Caco-2 (cell line): ENCODE data around the gene TMEM170B. TPM values are rescaled to one million over a fixed set of nuclear protein-coding genes. Genes with fewer than 3 reads are reported as not detected.
A peak's percentile ranks its signal among the peaks of the same experiment; 100 is the strongest.

Experiments used
- BruUV-seq: library from RNA; stranded (reverse); fragments of 400-500 nt; replicated peaks from 2 replicates; lab custom pipeline; 2021; lab: Mats Ljungman, UMichigan
- CTCF ChIA-PET: fragments of 300-600 bp; sonication (Branson Sonifier 250); formaldehyde crosslinking; loops from one replicate; lab custom pipeline; 2022; ENCODE audit warnings: antibody characterized with exemption; lab: Charles Lee
- POLR2A ChIA-PET: fragments of 300-600 bp; sonication (Branson Sonifier 250); formaldehyde crosslinking; loops from one replicate; lab custom pipeline; 2022; ENCODE audit warnings: antibody characterized with exemption; lab: Charles Lee
- DNase-seq, 2 experiments: peaks; one replicate each; pipeline versions ENCODE4 v3.0.0 to v3.0.0-alpha.2; 2020 to 2022
- H3K27me3 ChIP-seq: replicated peaks from 2 replicates; pipeline ENCODE4 v1.6.0; 2011; ENCODE audit warnings: low read length; ENCODE audit not compliant: control insufficient read depth, insufficient read depth
- H3K36me3 ChIP-seq: 2 replicates; pipeline ENCODE4 v1.5.1; 2011; ENCODE audit warnings: low read length; ENCODE audit not compliant: control insufficient read depth, insufficient read depth
- H3K4me1 ChIP-seq: fragments of 250-450 bp; sonication (Bioruptor Pico); 2 replicates; pipeline ENCODE4 v1.5.1; 2020; ENCODE audit warnings: mild to moderate bottlenecking
- H3K4me3 ChIP-seq: 2 replicates; pipeline ENCODE4 v1.5.1; 2011; ENCODE audit warnings: low read depth, mild to moderate bottlenecking, control low read depth, low read length
- H3K9me3 ChIP-seq: fragments of 250-450 bp; sonication (Bioruptor Pico); 2 replicates; pipeline ENCODE4 v1.5.1; 2020; ENCODE audit warnings: mild to moderate bottlenecking, moderate library complexity
- H3K27ac Mint-ChIP-seq: one replicate; pipeline ENCODE4 v1.8.0; 2022; ENCODE audit warnings: mixed read lengths; ENCODE audit not compliant: unreplicated experiment
- H3K27me3 Mint-ChIP-seq: one replicate; pipeline ENCODE4 v1.8.0; 2022; ENCODE audit warnings: mixed read lengths; ENCODE audit not compliant: insufficient read depth, unreplicated experiment
- H3K36me3 Mint-ChIP-seq: one replicate; pipeline ENCODE4 v1.8.0; 2022; ENCODE audit warnings: mild to moderate bottlenecking, mixed read lengths; ENCODE audit not compliant: insufficient read depth, unreplicated experiment
- H3K4me1 Mint-ChIP-seq: one replicate; pipeline ENCODE4 v1.8.0; 2022; ENCODE audit warnings: low read depth, mixed read lengths; ENCODE audit not compliant: unreplicated experiment
- H3K4me3 Mint-ChIP-seq: one replicate; pipeline ENCODE4 v1.8.0; 2022; ENCODE audit warnings: mild to moderate bottlenecking, moderate library complexity, mixed read lengths; ENCODE audit not compliant: unreplicated experiment
- H3K9me3 Mint-ChIP-seq: one replicate; pipeline ENCODE4 v1.8.0; 2022; ENCODE audit warnings: mixed read lengths; ENCODE audit not compliant: unreplicated experiment
- CTCF ChIP-seq, 2 experiments: fragments of 200-600 bp in 1 of 2; IDR thresholded peaks; 1 replicate in 1 of 2; 2 replicates in 1 of 2; pipeline versions ENCODE4 v1.5.1 to v1.8.0; 2011 to 2022; ENCODE audit warnings: antibody characterized with exemption in 1 of 2, control low read depth in 1 of 2, inconsistent platforms in 1 of 2, low read depth in 1 of 2, low read length in 1 of 2, mild to moderate bottlenecking in 1 of 2, moderate library complexity in 1 of 2; ENCODE audit not compliant: insufficient read depth in 1 of 2, severe bottlenecking in 1 of 2, unreplicated experiment in 1 of 2
- intact Hi-C: fragments of 100-400 bp; cut with micrococcal nuclease; formaldehyde crosslinking; loops from one replicate; pipeline ENCODE4 v1.10.0; 2022; ENCODE audit not compliant: unreplicated experiment
- total RNA-seq: library from RNA; stranded (reverse); gene quantifications from 2 replicates; pipeline ENCODE4 v1.2.3, GENCODE V29; 2022

TMEM170B gene
- total RNA-seq, 1 experiment from 2014 or later, result 4.0 TPM

GRCh38 chr6:11525468-11526155 lies 11.9 kb upstream of the TMEM170B start:
- DNase-seq, result peak in 1 of 2 experiments; percentile 13
- peaks cover 5% of the 10 kb centered on the region for H3K27me3 Mint-ChIP-seq
- no peak overlapping the region for H3K4me3 Mint-ChIP-seq
- no peaks in the 10 kb centered on the region for H3K36me3 ChIP-seq
- no peak for TF ChIP-seq CTCF (IDR thresholded peaks at IDR 0.05; ENCODE audit: insufficient read depth in 1 of 2, low read depth in 1 of 2, low read length in 1 of 2, severe bottlenecking in 1 of 2, unreplicated experiment in 1 of 2)
- H3K9me3 ChIP-seq, result no peaks in the 10 kb centered on the region
- H3K4me1 Mint-ChIP-seq, result no peaks in the 10 kb centered on the region
- CTCF ChIA-PET, result no interaction called here
- no peaks in the 10 kb centered on the region for H3K9me3 Mint-ChIP-seq
- no peaks in the 10 kb centered on the region for H3K4me1 ChIP-seq
- no peaks in the 10 kb centered on the region for H3K27me3 ChIP-seq
- POLR2A ChIA-PET, result no interaction called here
- no peak overlapping the region for H3K4me3 ChIP-seq
- H3K27ac Mint-ChIP-seq, result no peak overlapping the region
- H3K36me3 Mint-ChIP-seq, result no peaks in the 10 kb centered on the region
- BruUV-seq, result no TSS peak
- intact Hi-C loops, result no loop called here

- CTCF ChIA-PET, result no interaction called here
- intact Hi-C loops, result no loop called here
- no peak overlapping the region for H3K27ac Mint-ChIP-seq
- POLR2A ChIA-PET, result no interaction called here
- H3K36me3 Mint-ChIP-seq, result no peaks in the 10 kb centered on the region
- Histone ChIP-seq H3K9me3 (no peaks in the 10 kb centered on the region), H3K36me3 (no peaks in the 10 kb centered on the region), H3K4me1 (no peaks in the 10 kb centered on the region), H3K27me3 (no peaks in the 10 kb centered on the region), H3K4me3 (no peak overlapping the region)
- no peaks in the 10 kb centered on the region for H3K9me3 Mint-ChIP-seq
- no peak for TF ChIP-seq CTCF (IDR thresholded peaks at IDR 0.05; ENCODE audit: insufficient read depth in 1 of 2, low read depth in 1 of 2, low read length in 1 of 2, severe bottlenecking in 1 of 2, unreplicated experiment in 1 of 2)
- H3K4me1 Mint-ChIP-seq, result no peaks in the 10 kb centered on the region
- H3K27me3 Mint-ChIP-seq, result peaks cover 8% of the 10 kb centered on the region
- BruUV-seq, result no TSS peak
- DNase-seq, result no peak
- no peak overlapping the region for H3K4me3 Mint-ChIP-seq
These were observed 11.4 kb upstream of the TMEM170B start for GRCh38 chr6:11526156-11526505.

- no peaks in the 10 kb centered on the region for H3K27me3 ChIP-seq
- no peaks in the 10 kb centered on the region for H3K4me1 ChIP-seq
- CTCF ChIA-PET, result no interaction called here
- no peak overlapping the region for H3K27ac Mint-ChIP-seq
- H3K4me3 ChIP-seq, result no peak overlapping the region
- H3K27me3 Mint-ChIP-seq, result peaks cover 8% of the 10 kb centered on the region
- H3K9me3 ChIP-seq, result no peaks in the 10 kb centered on the region
- no peaks in the 10 kb centered on the region for H3K9me3 Mint-ChIP-seq
- TF ChIP-seq CTCF (IDR thresholded peaks at IDR 0.05; ENCODE audit: insufficient read depth in 1 of 2, low read depth in 1 of 2, low read length in 1 of 2, severe bottlenecking in 1 of 2, unreplicated experiment in 1 of 2), result no peak
- H3K36me3 ChIP-seq, result no peaks in the 10 kb centered on the region
- DNase-seq, result no peak
- H3K36me3 Mint-ChIP-seq, result no peaks in the 10 kb centered on the region
- no peak overlapping the region for H3K4me3 Mint-ChIP-seq
- intact Hi-C loops, result no loop called here
- POLR2A ChIA-PET, result interaction anchor here (0.6 kb wide), 1 partner anchor 11 kb away, joined by 3 read pairs; no protein-coding TSS in a partner anchor
- no peaks in the 10 kb centered on the region for H3K4me1 Mint-ChIP-seq
- no TSS peak for BruUV-seq
These were observed 10.2 kb upstream of the TMEM170B start for GRCh38 chr6:11527274-11527870.
